Testis (tissue), 2 donors: ENCODE measurements around the gene TMEM135.

Experiments
- CTCF ChIP-seq, 3 experiments: fragments of 450-650 bp in 2 of 3; fragments of 200-600 bp in 1 of 3; sonication (generic) in 1 of 3; IDR thresholded peaks; one replicate each; pipeline ENCODE4 v1.5.1; 2016 to 2019; ENCODE audit warnings: antibody characterized with exemption in 3 of 3, mild to moderate bottlenecking in 2 of 3, moderate library complexity in 1 of 3
- POLR2A ChIP-seq: fragments of 450-650 bp; IDR thresholded peaks from one replicate; pipeline ENCODE4 v1.6.1; 2017; ENCODE audit warnings: antibody characterized with exemption, mild to moderate bottlenecking, moderate library complexity

- no peak for TF ChIP-seq CTCF (IDR thresholded peaks at IDR 0.05)
- TF ChIP-seq POLR2A = no peak
These were observed 213.8 kb downstream of the TMEM135 start for GRCh38 chr11:87251560-87251959.
